Measurements from ENCODE around the gene ZNF334. TPM values are rescaled to one million over a fixed set of nuclear protein-coding genes. Genes with fewer than 3 reads are reported as not detected.

ZNF334 gene
- total and polyA plus RNA-seq, 2 of the 4 experiments (the other 2 are of a cell fraction): 1.4 to 2.1 TPM

DNA sequence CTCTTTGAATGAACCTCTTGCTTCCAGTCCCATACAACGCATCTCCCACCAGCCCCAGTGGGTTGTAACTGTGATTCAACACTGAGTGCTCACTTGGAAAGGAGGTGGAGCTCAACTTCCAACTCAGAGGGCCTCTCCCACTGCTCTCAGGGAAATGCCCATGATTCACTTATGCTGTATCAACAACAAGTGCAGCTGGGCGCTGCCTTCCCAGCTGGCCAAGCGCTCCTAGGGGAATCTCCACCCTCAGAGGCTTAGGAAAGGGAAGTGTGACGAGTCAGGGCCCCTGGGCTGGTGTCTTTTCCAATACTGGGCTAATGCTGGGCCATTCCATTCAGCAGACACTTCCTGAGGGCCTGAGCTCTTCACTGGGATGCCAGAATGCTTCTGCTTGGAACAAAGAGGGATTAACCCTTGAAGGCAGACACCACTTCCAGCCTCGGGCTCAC, 45.2 kb upstream of the ZNF334 start:
- Histone ChIP-seq H2AFZ (replicated peaks; ENCODE audit: low read length, poor library complexity) (peak overlapping the region; percentile 87), H3K4me2 (ENCODE audit: low read depth, low read length) (no peak overlapping the region), H3K14ac (replicated peaks; ENCODE audit: low read depth, low read length) (peak overlapping the region; percentile 16; the same call in 1 of the 2 replicates), H3K27me3 (ENCODE audit: control insufficient read depth, insufficient read depth, low read length) (no peaks in the 10 kb centered on the region; the same call in 1 of the 2 replicates), H3K4me1 (ENCODE audit: control insufficient read depth, insufficient read depth, low read length) (peaks cover 3% of the 10 kb centered on the region; the same call in 1 of the 2 replicates), H3K9me3 (ENCODE audit: control insufficient read depth, insufficient read depth, low read length) (no peaks in the 10 kb centered on the region), H3K23ac (ENCODE audit: low read depth, low read length) (no peak overlapping the region), H2BK120ac (ENCODE audit: low read depth, low read length) (no peak overlapping the region), H2AK9ac (replicated peaks; ENCODE audit: low read depth, low read length, poor library complexity) (no peak overlapping the region), H3K79me1 (ENCODE audit: low read depth in 1 of 2, low read length in 2 of 2) (no peaks in the 10 kb centered on the region), H4K20me1 (ENCODE audit: insufficient read depth, low read length) (no peaks in the 10 kb centered on the region), H3K9me1 (ENCODE audit: insufficient read depth, low read length) (no peaks in the 10 kb centered on the region; the same call in 1 of the 2 replicates), H4K5ac (ENCODE audit: low read depth, low read length) (no peak overlapping the region), H3K36me3 (ENCODE audit: control insufficient read depth, insufficient read depth, low read length) (no peaks in the 10 kb centered on the region), H3K4me3 (ENCODE audit: insufficient read depth, low read depth, low read length) (no peak overlapping the region), H3K18ac (ENCODE audit: low read depth, low read length) (no peak overlapping the region), H2AK5ac (ENCODE audit: low read depth, low read length) (no peak overlapping the region), H4K91ac (ENCODE audit: insufficient read depth, low read depth, low read length) (no peak overlapping the region), H3K27ac (ENCODE audit: insufficient read depth, low read length) (no peak overlapping the region), H2BK5ac (ENCODE audit: low read depth, low read length, poor library complexity, severe bottlenecking) (no peak overlapping the region), H4K8ac (ENCODE audit: low read depth in 2 of 2, low read length in 2 of 2) (peak overlapping the region; percentile 61 to 80; a peak in 3 of 4 replicates), H3K4ac (ENCODE audit: low read depth, low read length) (no peak overlapping the region), H3K56ac (ENCODE audit: extremely low read depth, insufficient read depth, low read length) (no peak overlapping the region), H3K9ac (ENCODE audit: low read depth, low read length) (no peak overlapping the region), H2BK20ac (ENCODE audit: low read depth, low read length) (no peak overlapping the region), H2BK15ac (ENCODE audit: low read depth, low read length) (no peak overlapping the region)
- ATAC-seq (ENCODE audit: low read depth) (peak; percentile 89), DNase-seq (peak; percentile 98)
- ChIA-PET POLR2A (ENCODE audit: unreplicated experiment) (no interaction called here), CTCF (no interaction called here)
- intact Hi-C loops (cut with micrococcal nuclease): loop anchor here (5.0 kb wide), 1 partner anchor 124 kb away; no protein-coding TSS in a partner anchor
- dilution Hi-C loops (cut with HindIII; ENCODE audit: low sequenced_read_pairs, unreplicated experiment): no loop called here
- no TSS peak for BruUV-seq (replicated peaks)
- 60% methylated on average over 1 of the region's 5 CpGs; no CpG with 5 or more reads in 1 of the 2 experiments for WGBS, 2 experiments (ENCODE audit: extremely low coverage in 2 of 2, insufficient read length in 1 of 2)
- in situ Hi-C loops (cut with MboI; ENCODE audit: low sequenced_read_pairs): no loop called here
- TF ChIP-seq RCOR1 (IDR thresholded peaks at IDR 0.05; ENCODE audit: insufficient replicate concordance, low read length): peak; percentile 95
- no peak for TF ChIP-seq CHD1 (IDR thresholded peaks at IDR 0.05; ENCODE audit: low read depth, low read length)
- 0 out of 2 replicates have a peak, but pooled peaks have one; percentile 6 for TF ChIP-seq SMC3 (IDR thresholded peaks at IDR 0.05; ENCODE audit: low read depth, low read length)
- no peak for TF ChIP-seq RAD21 (IDR thresholded peaks at IDR 0.05; ENCODE audit: low read length)
- TF ChIP-seq RFX5 (IDR thresholded peaks at IDR 0.05; ENCODE audit: low read depth, low read length): no peak
- TF ChIP-seq POLR2A (IDR thresholded peaks at IDR 0.05; ENCODE audit: low read depth, low read length): no peak
- peak; percentile 42; the same call in 1 of the 2 replicates for TF ChIP-seq MAZ (IDR thresholded peaks at IDR 0.05; ENCODE audit: borderline replicate concordance, low read depth, low read length)
- TF ChIP-seq, protein P1, sequence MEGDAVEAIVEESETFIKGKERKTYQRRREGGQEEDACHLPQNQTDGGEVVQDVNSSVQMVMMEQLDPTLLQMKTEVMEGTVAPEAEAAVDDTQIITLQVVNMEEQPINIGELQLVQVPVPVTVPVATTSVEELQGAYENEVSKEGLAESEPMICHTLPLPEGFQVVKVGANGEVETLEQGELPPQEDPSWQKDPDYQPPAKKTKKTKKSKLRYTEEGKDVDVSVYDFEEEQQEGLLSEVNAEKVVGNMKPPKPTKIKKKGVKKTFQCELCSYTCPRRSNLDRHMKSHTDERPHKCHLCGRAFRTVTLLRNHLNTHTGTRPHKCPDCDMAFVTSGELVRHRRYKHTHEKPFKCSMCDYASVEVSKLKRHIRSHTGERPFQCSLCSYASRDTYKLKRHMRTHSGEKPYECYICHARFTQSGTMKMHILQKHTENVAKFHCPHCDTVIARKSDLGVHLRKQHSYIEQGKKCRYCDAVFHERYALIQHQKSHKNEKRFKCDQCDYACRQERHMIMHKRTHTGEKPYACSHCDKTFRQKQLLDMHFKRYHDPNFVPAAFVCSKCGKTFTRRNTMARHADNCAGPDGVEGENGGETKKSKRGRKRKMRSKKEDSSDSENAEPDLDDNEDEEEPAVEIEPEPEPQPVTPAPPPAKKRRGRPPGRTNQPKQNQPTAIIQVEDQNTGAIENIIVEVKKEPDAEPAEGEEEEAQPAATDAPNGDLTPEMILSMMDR (conservative IDR thresholded peaks at IDR 0.05; ENCODE audit: low read depth, low read length): no peak
- peak; percentile 53 for TF ChIP-seq MAFK (IDR thresholded peaks at IDR 0.05; ENCODE audit: low read depth, low read length)
- TF ChIP-seq MXI1 (IDR thresholded peaks at IDR 0.05; ENCODE audit: borderline replicate concordance, low read depth, low read length): no peak
- TF ChIP-seq, protein P2, sequence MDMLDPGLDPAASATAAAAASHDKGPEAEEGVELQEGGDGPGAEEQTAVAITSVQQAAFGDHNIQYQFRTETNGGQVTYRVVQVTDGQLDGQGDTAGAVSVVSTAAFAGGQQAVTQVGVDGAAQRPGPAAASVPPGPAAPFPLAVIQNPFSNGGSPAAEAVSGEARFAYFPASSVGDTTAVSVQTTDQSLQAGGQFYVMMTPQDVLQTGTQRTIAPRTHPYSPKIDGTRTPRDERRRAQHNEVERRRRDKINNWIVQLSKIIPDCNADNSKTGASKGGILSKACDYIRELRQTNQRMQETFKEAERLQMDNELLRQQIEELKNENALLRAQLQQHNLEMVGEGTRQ (IDR thresholded peaks at IDR 0.05; ENCODE audit: low read depth, low read length): no peak
- TF ChIP-seq CEBPB (IDR thresholded peaks at IDR 0.05; ENCODE audit: low read depth, low read length): no peak
- no peak for TF ChIP-seq BHLHE40 (IDR thresholded peaks at IDR 0.05; ENCODE audit: low read depth, low read length)
- peak; percentile 5; the same call in 1 of the 2 replicates for TF ChIP-seq NFE2L2 (IDR thresholded peaks at IDR 0.05; ENCODE audit: low read depth, low read length)
- peak; percentile 71 for TF ChIP-seq FOS (IDR thresholded peaks at IDR 0.05; ENCODE audit: low read depth, low read length)
- TF ChIP-seq, protein P3, sequence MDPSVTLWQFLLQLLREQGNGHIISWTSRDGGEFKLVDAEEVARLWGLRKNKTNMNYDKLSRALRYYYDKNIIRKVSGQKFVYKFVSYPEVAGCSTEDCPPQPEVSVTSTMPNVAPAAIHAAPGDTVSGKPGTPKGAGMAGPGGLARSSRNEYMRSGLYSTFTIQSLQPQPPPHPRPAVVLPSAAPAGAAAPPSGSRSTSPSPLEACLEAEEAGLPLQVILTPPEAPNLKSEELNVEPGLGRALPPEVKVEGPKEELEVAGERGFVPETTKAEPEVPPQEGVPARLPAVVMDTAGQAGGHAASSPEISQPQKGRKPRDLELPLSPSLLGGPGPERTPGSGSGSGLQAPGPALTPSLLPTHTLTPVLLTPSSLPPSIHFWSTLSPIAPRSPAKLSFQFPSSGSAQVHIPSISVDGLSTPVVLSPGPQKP (IDR thresholded peaks at IDR 0.05; ENCODE audit: borderline replicate concordance, low read depth, low read length): no peak
